Fibroblast of villous mesenchyme (primary cell): ENCODE measurements around the gene RAPGEF1. TPM values are rescaled to one million over a fixed set of nuclear protein-coding genes. Genes with fewer than 3 reads are reported as not detected.
A peak's percentile ranks its signal among the peaks of the same experiment; 100 is the strongest.

Source experiments
- DNase-seq: peaks from one replicate; pipeline ENCODE4 v3.0.0-alpha.2; 2010; ENCODE audit warnings: low read depth
- H3K4me3 ChIP-seq: 2 replicates; pipeline ENCODE4 v1.5.1; 2011; ENCODE audit warnings: low read depth, mild to moderate bottlenecking, low read length
- CTCF ChIP-seq: IDR thresholded peaks from 2 replicates; pipeline ENCODE4 v1.5.1; 2012; ENCODE audit warnings: low read depth, mild to moderate bottlenecking, low read length; ENCODE audit not compliant: insufficient read depth
- total RNA-seq: library from RNA; depleted of rRNA; stranded (reverse); fragments of >200 nt; gene quantifications from 2 replicates; pipeline ENCODE4 v1.2.3, GENCODE V29; 2012

Gene RAPGEF1
- total RNA-seq, 1 donor = 22.9 TPM

GRCh38 chr9:131587331-131587730 is 152.5 kb downstream of the RAPGEF1 start:
- DNase-seq = no peak
- TF ChIP-seq CTCF = no peak

DNA sequence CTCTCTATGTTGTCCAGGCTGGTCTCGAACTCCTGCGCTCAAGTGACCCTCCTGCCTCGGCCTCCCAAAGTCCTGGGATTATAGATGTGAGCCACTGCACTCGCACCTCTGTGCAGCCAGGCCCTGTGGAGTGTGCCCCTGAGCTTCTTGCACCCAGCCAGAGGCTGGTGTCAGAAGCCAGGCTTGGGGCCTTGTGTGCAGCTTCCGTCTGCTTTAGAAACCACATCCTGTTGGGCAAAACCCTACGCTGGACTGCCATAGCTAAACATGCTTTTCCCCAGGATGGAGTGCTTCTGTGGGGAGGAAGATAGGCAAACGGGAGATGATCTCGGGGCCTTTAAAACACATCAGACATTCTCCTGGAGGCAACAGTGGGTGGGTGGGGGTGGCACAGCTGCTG is 154.5 kb downstream of the RAPGEF1 start:
- H3K4me3 ChIP-seq = no peak overlapping the region
- peak; percentile 16 for DNase-seq
- no peak for TF ChIP-seq CTCF

More at GRCh38 chr9:131587331-131587730, 152.5 kb downstream of the RAPGEF1 start:
- no peak overlapping the region for H3K4me3 ChIP-seq

DNA sequence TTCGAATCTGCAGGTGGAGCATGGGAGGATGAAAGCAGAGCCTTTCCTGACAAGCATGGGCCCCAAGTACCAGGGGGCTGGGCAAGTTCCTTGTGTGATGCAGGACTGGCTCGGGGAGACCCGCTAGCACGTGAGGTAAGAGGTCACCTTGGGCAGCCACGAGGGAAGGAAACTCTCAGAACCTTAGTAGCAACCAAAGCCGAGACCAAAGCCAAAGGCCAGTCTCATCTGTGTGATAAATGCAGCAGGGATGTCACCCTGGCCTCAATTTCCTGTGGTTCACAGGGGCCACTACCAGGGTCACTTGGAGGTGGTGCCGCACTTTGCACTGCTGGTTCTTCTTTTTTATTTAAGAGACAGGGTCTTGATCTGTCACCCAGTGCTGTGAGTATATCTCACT is 155.0 kb downstream of the RAPGEF1 start:
- no peak overlapping the region for H3K4me3 ChIP-seq
- DNase-seq = no peak
- no peak for TF ChIP-seq CTCF

GRCh38 chr9:131583836-131584555 is 155.9 kb downstream of the RAPGEF1 start:
- TF ChIP-seq CTCF = no peak
- H3K4me3 ChIP-seq = no peak overlapping the region
- no peak for DNase-seq

DNA sequence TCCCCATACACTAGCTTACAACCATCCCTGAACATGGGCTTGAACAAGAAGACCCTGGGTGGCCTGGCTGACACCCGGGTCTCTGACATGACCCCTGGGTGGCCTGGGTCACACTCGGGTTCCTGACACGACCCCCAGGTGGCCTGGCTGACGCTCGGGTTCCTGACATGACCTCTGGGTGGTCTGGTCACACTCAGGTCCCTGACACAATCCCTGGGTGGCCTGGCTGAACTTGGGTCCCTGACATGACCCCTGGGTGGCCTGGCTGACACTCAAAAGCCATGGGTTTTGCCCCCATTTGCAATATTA is 156.6 kb downstream of the RAPGEF1 start:
- no peak overlapping the region for H3K4me3 ChIP-seq
- TF ChIP-seq CTCF = no peak
- no peak for DNase-seq

DNA sequence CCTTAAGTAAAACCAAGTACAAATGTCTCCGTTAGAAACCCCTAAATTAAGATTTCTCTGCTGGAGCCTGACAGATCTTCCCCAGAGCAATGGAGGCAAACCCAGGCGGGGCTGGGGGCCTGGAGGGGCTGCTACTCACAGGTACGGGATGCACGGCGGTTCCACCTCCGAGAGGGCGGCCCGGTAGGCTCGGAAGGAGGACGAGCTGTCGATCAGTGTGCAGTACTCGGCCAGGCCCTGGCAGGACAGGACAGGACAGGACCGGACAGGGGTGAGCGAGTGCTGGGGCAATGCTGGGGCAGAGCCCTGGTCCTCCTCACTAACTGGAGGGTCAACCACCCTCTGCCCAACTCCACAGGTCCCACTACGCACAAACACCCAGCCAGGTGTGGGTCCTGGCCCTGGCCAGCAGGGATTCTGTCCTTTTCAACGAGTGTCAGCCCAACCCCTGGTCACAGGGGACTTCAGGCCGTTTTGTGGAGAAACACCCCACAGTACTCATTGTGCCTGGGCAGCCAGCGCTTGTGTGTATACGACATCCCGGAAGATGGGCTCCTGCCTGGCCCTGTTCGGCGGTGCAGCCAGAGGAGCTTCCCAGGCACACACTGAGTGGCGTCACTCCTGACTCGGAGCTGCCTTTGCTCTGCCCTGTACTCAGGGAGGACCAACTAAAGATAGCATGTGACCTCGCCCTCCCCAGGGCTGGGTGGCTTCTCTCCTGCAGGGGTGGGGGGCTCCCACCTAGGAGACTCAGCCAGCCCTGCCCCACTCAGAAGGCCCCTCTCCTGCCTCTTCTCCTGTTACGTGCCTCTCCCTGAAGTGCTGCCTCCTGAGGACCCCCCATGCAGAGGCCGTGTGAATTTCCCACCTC is 157.2 kb downstream of the RAPGEF1 start:
- no peak for TF ChIP-seq CTCF
- H3K4me3 ChIP-seq = no peak overlapping the region
- DNase-seq = no peak
